ENCODE data around the gene HERC4.
"Not testable (repeated sequence)": the region's sequence is repeated elsewhere in the genome, so short reads cannot be mapped to it uniquely, and the experiment has no call there.

- TF ChIP-seq, protein P1, sequence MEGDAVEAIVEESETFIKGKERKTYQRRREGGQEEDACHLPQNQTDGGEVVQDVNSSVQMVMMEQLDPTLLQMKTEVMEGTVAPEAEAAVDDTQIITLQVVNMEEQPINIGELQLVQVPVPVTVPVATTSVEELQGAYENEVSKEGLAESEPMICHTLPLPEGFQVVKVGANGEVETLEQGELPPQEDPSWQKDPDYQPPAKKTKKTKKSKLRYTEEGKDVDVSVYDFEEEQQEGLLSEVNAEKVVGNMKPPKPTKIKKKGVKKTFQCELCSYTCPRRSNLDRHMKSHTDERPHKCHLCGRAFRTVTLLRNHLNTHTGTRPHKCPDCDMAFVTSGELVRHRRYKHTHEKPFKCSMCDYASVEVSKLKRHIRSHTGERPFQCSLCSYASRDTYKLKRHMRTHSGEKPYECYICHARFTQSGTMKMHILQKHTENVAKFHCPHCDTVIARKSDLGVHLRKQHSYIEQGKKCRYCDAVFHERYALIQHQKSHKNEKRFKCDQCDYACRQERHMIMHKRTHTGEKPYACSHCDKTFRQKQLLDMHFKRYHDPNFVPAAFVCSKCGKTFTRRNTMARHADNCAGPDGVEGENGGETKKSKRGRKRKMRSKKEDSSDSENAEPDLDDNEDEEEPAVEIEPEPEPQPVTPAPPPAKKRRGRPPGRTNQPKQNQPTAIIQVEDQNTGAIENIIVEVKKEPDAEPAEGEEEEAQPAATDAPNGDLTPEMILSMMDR (conservative IDR thresholded peaks at IDR 0.05; ENCODE audit: low read depth, low read length): not testable (repeated sequence)
- not testable (repeated sequence) for TF ChIP-seq EZH2 (IDR thresholded peaks at IDR 0.05; ENCODE audit: low read length, unreplicated experiment)
These were observed 92.5 kb downstream of the HERC4 start for GRCh38 chr10:67982603-67983002.

Measured in PC-3 (cell line).